GM13977 (cell line): ENCODE results near the gene CTSH.

Experiments
- DNase-seq: peaks from one replicate; pipeline ENCODE4 v3.0.0; 2012; ENCODE audit warnings: low spot score
- in situ Hi-C: fragments of 300-500 bp; cut with MboI; formaldehyde crosslinking; loops from one replicate; pipeline ENCODE4 v1.12.0; 2022; ENCODE audit warnings: low sequenced_read_pairs, low pct_unique_long_range_greater_than_20kb, mixed read lengths, inconsistent platforms; ENCODE audit not compliant: unreplicated experiment
- TF ChIP-seq, protein P1 (sequence below): IDR thresholded peaks from 2 replicates; pipeline ENCODE4 v1.5.1; 2012; ENCODE audit warnings: mild to moderate bottlenecking, control low read depth; ENCODE audit not compliant: insufficient read depth; ENCODE audit errors: extremely low read depth, missing control alignments

Gene CTSH

DNA sequence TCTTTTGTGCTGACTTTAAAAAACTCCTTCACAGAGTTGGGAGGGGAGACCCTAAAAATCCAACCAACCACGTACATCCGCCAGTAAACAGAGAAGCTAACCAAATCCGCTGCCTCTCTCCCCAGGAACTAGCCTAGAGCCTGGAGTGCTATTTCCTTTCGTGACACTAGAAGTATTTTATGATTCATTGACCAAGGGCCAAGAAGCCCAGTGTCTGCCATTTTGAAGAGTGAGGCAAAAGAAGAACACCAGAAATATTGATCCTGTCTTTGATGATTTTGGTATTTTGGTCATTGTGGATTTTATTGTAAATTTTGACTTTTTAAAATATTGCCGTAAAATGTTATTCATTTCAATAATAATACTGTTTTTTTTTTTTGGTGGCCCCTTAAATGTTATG is 10.5 kb upstream of the CTSH start:
- in situ Hi-C loops: no loop called here

DNA sequence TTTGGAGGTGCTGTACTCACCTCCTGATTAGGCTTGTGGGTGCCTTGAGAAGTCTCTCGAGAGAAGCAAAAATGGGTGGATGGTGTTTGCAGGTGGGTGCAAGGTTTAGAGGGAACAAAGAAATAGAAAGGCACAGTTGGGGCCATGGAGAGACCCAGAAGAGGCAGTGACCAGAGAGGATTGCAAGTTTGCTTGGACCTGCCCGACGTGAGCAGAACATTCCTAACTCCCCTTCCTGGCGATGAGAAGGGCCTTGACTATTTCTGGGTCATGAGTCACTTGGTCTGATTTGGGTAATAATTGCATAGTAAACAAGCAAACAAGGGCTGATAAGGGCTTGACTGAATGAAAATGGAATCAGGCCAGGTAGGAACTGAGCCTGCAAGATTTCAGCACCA is 7.0 kb upstream of the CTSH start:
- DNase-seq: no peak
- TF ChIP-seq, protein P1, sequence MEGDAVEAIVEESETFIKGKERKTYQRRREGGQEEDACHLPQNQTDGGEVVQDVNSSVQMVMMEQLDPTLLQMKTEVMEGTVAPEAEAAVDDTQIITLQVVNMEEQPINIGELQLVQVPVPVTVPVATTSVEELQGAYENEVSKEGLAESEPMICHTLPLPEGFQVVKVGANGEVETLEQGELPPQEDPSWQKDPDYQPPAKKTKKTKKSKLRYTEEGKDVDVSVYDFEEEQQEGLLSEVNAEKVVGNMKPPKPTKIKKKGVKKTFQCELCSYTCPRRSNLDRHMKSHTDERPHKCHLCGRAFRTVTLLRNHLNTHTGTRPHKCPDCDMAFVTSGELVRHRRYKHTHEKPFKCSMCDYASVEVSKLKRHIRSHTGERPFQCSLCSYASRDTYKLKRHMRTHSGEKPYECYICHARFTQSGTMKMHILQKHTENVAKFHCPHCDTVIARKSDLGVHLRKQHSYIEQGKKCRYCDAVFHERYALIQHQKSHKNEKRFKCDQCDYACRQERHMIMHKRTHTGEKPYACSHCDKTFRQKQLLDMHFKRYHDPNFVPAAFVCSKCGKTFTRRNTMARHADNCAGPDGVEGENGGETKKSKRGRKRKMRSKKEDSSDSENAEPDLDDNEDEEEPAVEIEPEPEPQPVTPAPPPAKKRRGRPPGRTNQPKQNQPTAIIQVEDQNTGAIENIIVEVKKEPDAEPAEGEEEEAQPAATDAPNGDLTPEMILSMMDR: no peak
- in situ Hi-C loops: no loop called here

More for the DNA sequence above, 10.5 kb upstream of the CTSH start:
- no peak for DNase-seq
- TF ChIP-seq, protein P1: no peak

DNA sequence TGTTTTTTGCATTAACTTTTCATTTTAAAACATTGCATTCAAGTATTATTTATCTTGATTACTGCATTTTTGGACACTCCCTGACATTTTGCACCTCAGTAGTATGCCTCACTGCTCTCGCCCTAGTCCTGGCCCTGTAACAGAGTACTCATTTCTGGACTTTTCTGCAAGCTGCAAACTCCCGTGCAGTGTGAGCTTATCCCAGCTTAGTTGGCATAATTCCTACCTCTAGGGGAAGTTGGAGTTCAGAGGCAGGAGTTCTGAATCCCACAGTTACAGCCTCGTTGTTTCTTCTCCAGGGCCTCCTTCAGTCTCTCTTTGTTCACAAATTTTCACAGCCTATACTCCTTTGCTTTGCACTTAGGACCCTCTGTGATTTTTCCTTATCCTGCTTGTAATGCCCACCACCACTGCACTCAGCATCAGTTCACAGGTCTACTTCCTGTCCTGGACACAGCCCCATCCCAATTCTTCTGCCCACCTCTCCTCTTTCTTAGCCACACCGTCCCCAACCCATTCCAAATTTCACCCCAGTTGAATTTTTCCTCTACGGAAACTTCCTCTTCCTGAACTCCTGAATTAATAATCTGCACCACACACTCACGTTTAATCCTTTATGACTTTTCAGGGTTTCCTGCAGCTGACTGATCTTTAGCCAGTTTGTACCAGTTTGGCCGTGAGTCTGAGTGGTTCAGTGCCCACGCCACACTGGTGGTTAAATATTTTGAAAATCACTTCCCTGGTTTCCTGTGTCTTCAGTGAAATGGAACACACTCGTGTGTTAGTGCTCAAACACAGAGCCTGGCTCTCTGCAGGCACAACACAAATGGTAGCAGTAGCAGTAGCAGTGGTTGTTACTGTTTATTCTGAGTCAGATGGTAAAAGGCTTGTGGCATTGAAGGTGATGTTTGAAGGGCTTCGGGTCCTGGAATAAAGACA is 6.3 kb upstream of the CTSH start:
- TF ChIP-seq, protein P1: no peak

DNA sequence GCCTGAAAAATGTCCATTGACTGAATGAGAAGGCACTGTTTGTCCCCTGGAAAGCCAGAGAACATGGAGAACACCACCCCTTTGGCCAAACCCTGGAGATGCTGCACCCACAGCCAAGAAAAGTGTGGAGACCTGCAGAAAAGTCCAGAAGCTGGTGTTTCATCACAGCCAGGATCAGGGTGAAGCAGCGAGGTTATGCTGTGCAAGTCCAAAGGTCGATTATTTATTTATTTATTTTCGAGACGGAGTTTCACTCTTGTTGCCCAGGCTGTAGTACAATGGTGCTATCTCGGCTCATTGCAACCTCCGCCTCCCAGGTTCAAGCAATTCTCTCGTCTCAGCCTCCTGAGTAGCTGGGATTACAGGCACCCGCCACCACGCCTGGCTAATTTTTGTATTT is 5.5 kb upstream of the CTSH start:
- DNase-seq: no peak
- TF ChIP-seq, protein P1: no peak
- in situ Hi-C loops: no loop called here

More for the DNA sequence above, 6.3 kb upstream of the CTSH start:
- in situ Hi-C loops: no loop called here
- no peak for DNase-seq

DNA sequence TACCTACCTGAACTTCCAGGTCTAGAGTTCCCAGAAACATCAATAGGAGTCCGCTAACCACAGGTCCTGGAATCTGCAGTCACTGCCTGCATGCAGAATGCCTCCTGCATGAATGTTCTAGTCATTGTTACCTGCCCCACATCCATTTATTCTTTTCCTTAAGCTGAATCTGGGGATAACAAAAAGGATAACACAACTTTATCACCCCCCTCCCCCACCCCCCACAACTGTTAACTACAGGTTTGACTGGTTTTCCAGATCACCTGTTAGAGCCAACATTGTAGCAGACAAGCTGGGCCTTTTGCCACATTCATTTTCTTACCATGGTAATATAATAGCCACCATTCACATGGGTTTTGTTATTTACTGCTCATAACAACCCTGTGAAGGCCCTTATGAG is 4.6 kb upstream of the CTSH start:
- in situ Hi-C loops: no loop called here
- TF ChIP-seq, protein P1: no peak
- DNase-seq: no peak

DNA sequence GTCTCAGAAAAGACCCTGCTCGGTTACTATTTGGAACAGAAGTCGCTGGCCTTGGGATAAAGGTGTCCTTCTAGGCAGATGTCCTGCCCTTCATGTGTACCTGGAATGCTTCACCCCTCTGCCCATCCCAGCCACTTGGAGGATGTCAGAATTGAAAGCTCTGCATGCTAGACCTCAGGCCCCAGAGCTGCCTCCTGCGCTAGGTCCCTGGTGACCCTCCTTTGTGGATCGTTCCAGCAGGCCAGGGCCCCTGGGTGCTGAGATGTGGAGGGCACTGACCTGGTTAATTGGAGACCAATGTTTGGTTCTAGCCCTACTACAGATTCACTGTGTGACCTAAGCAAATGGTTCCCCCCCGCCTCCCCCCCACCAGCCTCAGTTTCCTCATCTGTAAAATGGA is 2.7 kb upstream of the CTSH start:
- in situ Hi-C loops: no loop called here
- DNase-seq: no peak
- TF ChIP-seq, protein P1: no peak
